IPS-15b (cell line): ENCODE results near the gene IL12A.
A peak's percentile ranks its signal among the peaks of the same experiment; 100 is the strongest.

Experiments
- H3K27me3 ChIP-seq: one replicate; pipeline ENCODE4 v1.6.1; 2013; ENCODE audit warnings: low read length; ENCODE audit not compliant: control insufficient read depth, insufficient read depth
- H3K36me3 ChIP-seq: one replicate; pipeline ENCODE4 v1.6.1; 2013; ENCODE audit warnings: low read length; ENCODE audit not compliant: control insufficient read depth, insufficient read depth
- H3K4me1 ChIP-seq: one replicate; pipeline ENCODE4 v1.6.1; 2013; ENCODE audit warnings: mild to moderate bottlenecking, low read length; ENCODE audit not compliant: control insufficient read depth, insufficient read depth
- H3K4me3 ChIP-seq: one replicate; pipeline ENCODE4 v1.5.1; 2013; ENCODE audit warnings: low read depth, low read length
- H3K9ac ChIP-seq: one replicate; pipeline ENCODE4 v1.6.1; 2013; ENCODE audit warnings: low read depth, mild to moderate bottlenecking, low read length
- H3K9me3 ChIP-seq: one replicate; pipeline ENCODE4 v1.6.1; 2013; ENCODE audit warnings: mild to moderate bottlenecking, low read length; ENCODE audit not compliant: control insufficient read depth, insufficient read depth

Gene IL12A

GRCh38 chr3:159988617-159989271 is at the start of gene IL12A:
TSS of gene IL12A (plus strand) at chr3:159988835.
- no peaks in the 10 kb centered on the region for H3K27me3 ChIP-seq
- peak within 1 kb of the TSS; percentile 49 for H3K9ac ChIP-seq
- peak within 1 kb of the TSS; percentile 42 for H3K4me3 ChIP-seq
- H3K9me3 ChIP-seq: no peaks in the 10 kb centered on the region
- H3K4me1 ChIP-seq: peaks cover 4% of the 10 kb centered on the region
- no peaks in the 10 kb centered on the region for H3K36me3 ChIP-seq

DNA sequence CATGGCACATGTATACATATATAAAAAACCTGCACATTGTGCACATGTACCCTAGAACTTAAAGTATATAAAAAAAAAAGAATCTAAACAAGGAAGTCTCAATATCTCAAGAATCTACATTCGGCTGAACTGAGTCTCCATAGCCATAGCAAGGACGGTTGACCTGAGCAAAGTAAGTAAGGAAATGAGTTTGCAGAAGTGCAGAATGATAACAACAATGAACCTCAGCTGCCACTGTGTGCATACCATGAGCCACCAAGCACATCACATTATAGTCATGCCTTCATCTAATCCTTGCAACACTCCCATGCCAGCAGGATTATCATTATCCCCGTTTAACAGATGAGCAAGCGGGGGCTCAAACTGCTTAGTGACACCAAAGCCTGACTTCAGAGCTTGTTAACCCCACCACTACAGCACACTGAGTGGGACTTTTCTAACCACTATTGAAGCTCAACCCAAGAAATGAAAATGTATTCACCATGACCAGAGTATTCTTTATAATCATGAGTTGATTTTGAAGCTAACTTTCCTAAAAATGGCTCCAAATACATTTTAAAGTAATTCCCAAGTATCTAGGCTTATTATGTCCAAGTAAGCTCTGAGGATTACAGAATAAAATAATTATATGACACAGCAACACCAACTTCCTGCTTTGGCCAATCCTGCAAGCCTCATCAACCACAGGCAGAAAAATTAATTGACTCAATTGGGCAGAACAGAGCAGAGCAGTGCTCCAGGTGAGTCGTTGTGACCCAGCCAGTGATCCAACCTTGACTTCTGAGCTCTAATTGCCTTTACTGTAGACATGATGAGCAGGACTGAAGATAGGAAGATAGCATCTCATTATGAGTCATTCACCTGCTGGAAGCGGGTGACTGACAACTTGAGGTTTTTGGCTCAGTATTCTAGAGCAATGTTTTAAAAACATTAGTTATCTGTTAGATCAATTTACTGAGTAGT is 47.3 kb upstream of the IL12A start:
- Histone ChIP-seq H3K27me3 (no peaks in the 10 kb centered on the region), H3K4me3 (no peak overlapping the region), H3K9ac (no peak overlapping the region), H3K9me3 (no peaks in the 10 kb centered on the region), H3K36me3 (no peaks in the 10 kb centered on the region), H3K4me1 (no peaks in the 10 kb centered on the region)

DNA sequence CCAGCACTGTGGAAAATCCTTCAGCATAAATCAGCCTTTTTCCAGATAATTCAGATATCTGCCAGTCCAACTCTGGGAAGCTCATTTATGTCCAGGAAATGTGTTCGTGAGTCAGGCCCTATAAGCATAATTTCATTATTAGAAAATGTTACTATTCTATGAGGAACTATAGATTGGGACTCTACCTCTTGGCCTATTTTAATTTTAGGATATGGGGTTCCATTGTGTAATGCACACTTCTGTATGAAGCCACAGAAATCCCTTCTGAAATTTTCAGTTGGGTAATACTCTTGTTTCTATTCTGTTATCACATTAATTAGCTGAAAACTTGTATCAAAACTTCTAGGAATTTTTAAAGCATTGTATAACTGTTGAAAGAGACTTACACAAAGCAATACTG is 43.9 kb upstream of the IL12A start:
- H3K36me3 ChIP-seq: no peaks in the 10 kb centered on the region
- no peaks in the 10 kb centered on the region for H3K4me1 ChIP-seq
- no peaks in the 10 kb centered on the region for H3K27me3 ChIP-seq
- H3K9me3 ChIP-seq: no peaks in the 10 kb centered on the region
- no peak overlapping the region for H3K4me3 ChIP-seq
- H3K9ac ChIP-seq: no peak overlapping the region

GRCh38 chr3:159945930-159946329 is 42.7 kb upstream of the IL12A start:
- H3K4me3 ChIP-seq: no peak overlapping the region
- no peaks in the 10 kb centered on the region for H3K9me3 ChIP-seq
- H3K4me1 ChIP-seq: no peaks in the 10 kb centered on the region
- H3K36me3 ChIP-seq: no peaks in the 10 kb centered on the region
- H3K9ac ChIP-seq: no peak overlapping the region
- no peaks in the 10 kb centered on the region for H3K27me3 ChIP-seq

GRCh38 chr3:159947220-159947619 is 41.4 kb upstream of the IL12A start:
- H3K4me3 ChIP-seq: no peak overlapping the region
- no peak overlapping the region for H3K9ac ChIP-seq
- no peaks in the 10 kb centered on the region for H3K36me3 ChIP-seq
- H3K27me3 ChIP-seq: no peaks in the 10 kb centered on the region
- no peaks in the 10 kb centered on the region for H3K4me1 ChIP-seq
- H3K9me3 ChIP-seq: no peaks in the 10 kb centered on the region

DNA sequence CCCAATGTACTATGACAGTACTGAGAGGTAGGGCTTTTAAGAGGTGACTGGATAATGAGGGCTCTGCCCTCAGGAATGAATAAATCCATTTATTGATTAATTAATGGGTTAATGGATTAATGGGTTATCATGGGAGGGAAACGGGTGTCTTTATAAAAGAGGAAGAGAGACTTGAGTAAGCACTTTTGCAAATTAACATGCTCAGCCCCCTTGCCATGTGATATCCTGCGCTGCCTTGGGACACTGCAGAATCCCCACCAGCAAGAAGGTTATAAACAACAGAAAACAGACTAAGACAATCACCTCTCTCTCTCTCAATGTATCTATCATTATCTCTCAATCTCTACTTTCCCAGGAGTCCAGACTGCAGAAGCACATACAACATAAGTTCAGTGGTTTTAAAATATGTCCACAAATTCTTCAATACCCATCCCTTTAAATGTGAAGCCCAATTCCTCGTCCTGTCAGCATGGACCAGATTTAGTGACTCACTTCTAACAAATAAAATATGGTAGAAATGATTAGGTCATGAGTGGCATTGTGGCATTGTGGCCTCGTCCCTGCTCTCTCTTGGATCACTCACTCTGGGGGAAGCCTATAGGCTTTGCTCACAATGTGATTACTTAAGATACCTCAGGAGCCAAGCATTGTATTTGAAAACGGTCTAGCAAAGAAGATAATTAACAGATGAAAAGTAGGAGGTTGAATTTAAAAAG is 40.0 kb upstream of the IL12A start:
- H3K9ac ChIP-seq: no peak overlapping the region
- H3K4me3 ChIP-seq: no peak overlapping the region
- H3K4me1 ChIP-seq: no peaks in the 10 kb centered on the region
- no peaks in the 10 kb centered on the region for H3K9me3 ChIP-seq
- no peaks in the 10 kb centered on the region for H3K27me3 ChIP-seq
- H3K36me3 ChIP-seq: no peaks in the 10 kb centered on the region

- Histone ChIP-seq H3K9ac (no peak overlapping the region), H3K4me3 (no peak overlapping the region), H3K36me3 (no peaks in the 10 kb centered on the region), H3K4me1 (no peaks in the 10 kb centered on the region), H3K9me3 (no peaks in the 10 kb centered on the region), H3K27me3 (no peaks in the 10 kb centered on the region)
Observed at GRCh38 chr3:159950156-159950898, 38.3 kb upstream of the IL12A start.

DNA sequence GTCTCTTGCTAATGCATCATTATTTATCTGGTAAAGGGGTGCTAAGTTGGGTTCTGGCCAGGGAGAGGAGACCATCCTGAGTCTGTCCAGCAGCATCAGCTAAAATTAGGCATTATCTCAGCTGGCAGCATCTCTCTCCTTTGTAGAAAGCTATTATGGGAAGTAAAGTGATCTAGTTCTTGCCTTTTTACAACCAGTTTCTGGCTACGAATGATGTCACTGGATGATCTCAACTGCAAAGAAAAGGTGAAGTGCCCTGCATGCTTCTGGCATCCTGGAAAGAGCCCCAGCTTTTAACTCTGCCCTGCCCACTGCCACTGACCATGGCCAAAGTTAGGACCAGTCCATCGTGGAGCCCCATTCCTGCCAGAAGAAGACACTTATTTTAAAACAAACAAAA is 37.1 kb upstream of the IL12A start:
- no peaks in the 10 kb centered on the region for H3K27me3 ChIP-seq
- no peak overlapping the region for H3K4me3 ChIP-seq
- no peaks in the 10 kb centered on the region for H3K4me1 ChIP-seq
- H3K9me3 ChIP-seq: no peaks in the 10 kb centered on the region
- no peak overlapping the region for H3K9ac ChIP-seq
- H3K36me3 ChIP-seq: no peaks in the 10 kb centered on the region

DNA sequence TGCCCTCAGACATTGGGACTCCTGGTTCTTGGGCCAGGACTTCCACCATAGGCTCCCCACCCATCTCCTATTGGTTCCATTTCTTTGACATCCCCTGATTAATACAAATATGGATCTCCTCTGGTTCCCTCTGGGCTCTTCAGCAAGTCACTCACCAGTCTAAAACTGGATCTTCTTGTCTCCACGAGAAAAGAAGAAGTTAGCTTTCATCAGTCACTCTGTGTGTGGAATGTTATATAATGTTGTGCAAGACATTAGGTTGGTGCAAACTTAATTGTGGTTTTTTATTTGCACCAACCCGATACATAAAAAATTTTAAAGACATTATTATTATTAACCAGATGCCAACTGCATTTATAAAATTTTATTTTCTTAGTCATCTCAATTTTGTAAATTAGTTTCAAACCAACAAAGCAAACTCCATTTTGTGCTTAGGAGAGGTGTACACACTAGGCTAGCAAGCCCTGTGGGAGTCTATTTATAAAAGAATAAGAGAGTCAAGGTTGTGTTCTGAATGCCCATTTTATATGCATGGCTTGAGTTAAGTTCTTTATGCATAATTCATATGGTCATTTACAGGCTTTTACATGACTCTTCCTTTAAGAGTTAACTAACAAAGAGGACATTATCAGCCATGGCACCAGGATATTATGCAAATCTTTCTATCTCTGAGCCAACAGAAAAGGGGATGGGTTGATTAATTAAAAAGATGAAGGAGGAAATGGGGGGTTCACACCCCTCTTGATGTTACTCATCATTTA is 35.1 kb upstream of the IL12A start:
- H3K27me3 ChIP-seq: no peaks in the 10 kb centered on the region
- H3K36me3 ChIP-seq: no peaks in the 10 kb centered on the region
- H3K9ac ChIP-seq: no peak overlapping the region
- H3K4me3 ChIP-seq: no peak overlapping the region
- H3K9me3 ChIP-seq: no peaks in the 10 kb centered on the region
- no peaks in the 10 kb centered on the region for H3K4me1 ChIP-seq

DNA sequence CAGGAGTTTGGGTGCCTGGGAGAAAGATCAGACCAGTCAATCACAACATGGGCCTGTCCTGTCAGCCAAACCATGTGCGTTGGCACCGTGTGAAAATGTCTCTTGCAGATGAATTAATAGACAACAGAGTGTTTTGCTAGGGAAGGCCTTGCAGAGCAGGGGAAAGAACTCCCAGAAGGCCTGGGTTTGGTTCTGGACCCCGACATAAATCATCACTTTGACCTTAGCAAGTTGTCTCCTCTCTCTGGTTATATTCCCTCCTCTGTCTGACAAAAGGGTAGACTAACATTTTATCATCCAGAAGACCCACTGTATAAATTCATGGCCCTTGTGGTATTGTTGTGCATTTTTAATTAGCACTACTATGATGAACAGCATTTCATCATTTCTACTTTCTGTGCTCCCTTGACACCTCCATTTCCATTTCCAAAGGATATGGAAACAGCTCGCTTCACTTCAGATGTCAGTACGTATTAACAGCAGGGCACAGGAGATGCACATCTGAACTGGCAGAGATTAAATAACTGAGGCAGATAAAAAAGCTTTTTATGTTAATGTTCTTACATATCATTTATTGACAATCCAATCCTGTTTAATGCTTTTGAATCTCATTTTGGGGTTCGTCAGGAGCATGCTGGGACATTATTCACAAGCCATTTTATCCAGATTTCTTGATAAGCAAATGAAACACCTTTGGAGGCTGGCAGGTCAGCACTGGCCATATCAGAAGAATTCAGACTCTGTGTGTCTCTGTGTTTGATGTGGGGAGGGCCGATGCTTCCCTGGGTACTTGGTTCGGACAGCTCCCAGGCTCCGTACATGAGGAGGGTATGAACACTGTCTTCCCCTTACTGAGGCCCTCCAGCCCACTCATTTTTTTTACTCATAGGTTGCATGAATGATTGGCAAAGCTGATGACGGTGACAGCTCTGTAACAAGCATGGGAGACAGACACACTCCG is 28.2 kb upstream of the IL12A start:
- Histone ChIP-seq H3K9ac (no peak overlapping the region), H3K36me3 (no peaks in the 10 kb centered on the region), H3K9me3 (no peaks in the 10 kb centered on the region), H3K4me3 (no peak overlapping the region), H3K4me1 (no peaks in the 10 kb centered on the region), H3K27me3 (no peaks in the 10 kb centered on the region)
